ENCODE data around the gene LILRA6.
"Not testable (repeated sequence)": the region's sequence is repeated elsewhere in the genome, so short reads cannot be mapped to it uniquely, and the experiment has no call there.

Gene LILRA6

GRCh38 chr19:54229146-54229545 is 13.4 kb downstream of the LILRA6 start:
- no peak for DNase-seq

GRCh38 chr19:54224619-54225018 is 18.0 kb downstream of the LILRA6 start:
- not testable (repeated sequence) for DNase-seq

GRCh38 chr19:54223937-54224281 is 18.7 kb downstream of the LILRA6 start:
- not testable (repeated sequence) for DNase-seq

GRCh38 chr19:54223277-54223936 is 19.2 kb downstream of the LILRA6 start:
- DNase-seq, result not testable (repeated sequence)

- DNase-seq, result peak; percentile 28
Measured at GRCh38 chr19:54222474-54223276, 19.9 kb downstream of the LILRA6 start, which contains the start of gene LILRB3. Gene LILRB3, minus strand, starts transcription at chr19:54223007. Its CDS starts 31 bp downstream, at chr19:54222976.

- DNase-seq, result not testable (repeated sequence)
Measured at GRCh38 chr19:54221947-54222346, 20.6 kb downstream of the LILRA6 start.

- not testable (repeated sequence) for DNase-seq
Measured at GRCh38 chr19:54219702-54220101, 22.9 kb downstream of the LILRA6 start.

- DNase-seq, result no peak
Measured at GRCh38 chr19:54218960-54219661, 23.5 kb downstream of the LILRA6 start.

GRCh38 chr19:54218259-54218658 is 24.3 kb downstream of the LILRA6 start:
- no peak for DNase-seq

- not testable (repeated sequence) for DNase-seq
Measured at GRCh38 chr19:54217517-54218247, 24.9 kb downstream of the LILRA6 start.

GRCh38 chr19:54216869-54217268 is 25.7 kb downstream of the LILRA6 start:
- no peak for DNase-seq

- not testable (repeated sequence) for DNase-seq
Measured at GRCh38 chr19:54214734-54215133, 27.9 kb downstream of the LILRA6 start.

GRCh38 chr19:54214217-54214616 is 28.4 kb downstream of the LILRA6 start:
- not testable (repeated sequence) for DNase-seq

GRCh38 chr19:54211235-54211634 is 31.4 kb downstream of the LILRA6 start:
- no peak for DNase-seq

- DNase-seq, result peak; percentile 96
Measured at GRCh38 chr19:54209811-54210494, 32.6 kb downstream of the LILRA6 start.

GRCh38 chr19:54209058-54209810 is 33.4 kb downstream of the LILRA6 start:
- DNase-seq, result no peak

GRCh38 chr19:54208784-54209057 is 33.9 kb downstream of the LILRA6 start:
- DNase-seq, result no peak

- DNase-seq, result peak; percentile 100
Measured at GRCh38 chr19:54207983-54208783, 34.4 kb downstream of the LILRA6 start.

GRCh38 chr19:54207676-54207982 is 35.0 kb downstream of the LILRA6 start:
- no peak for DNase-seq

- DNase-seq, result not testable (repeated sequence)
Measured at GRCh38 chr19:54207193-54207592, 35.4 kb downstream of the LILRA6 start.

- DNase-seq, result no peak
Measured at GRCh38 chr19:54206831-54207177, 35.8 kb downstream of the LILRA6 start.

Data from inflammatory macrophage treated with lipopolysaccharide for 4 hours (primary cell).